ENCODE data around the gene SDSL.

The SDSL gene

GRCh38 chr12:113420996-113421595 lies 1.1 kb upstream of the SDSL start:
- DNase-seq (ENCODE audit: low read depth in 3 of 3), result no peak

DNA sequence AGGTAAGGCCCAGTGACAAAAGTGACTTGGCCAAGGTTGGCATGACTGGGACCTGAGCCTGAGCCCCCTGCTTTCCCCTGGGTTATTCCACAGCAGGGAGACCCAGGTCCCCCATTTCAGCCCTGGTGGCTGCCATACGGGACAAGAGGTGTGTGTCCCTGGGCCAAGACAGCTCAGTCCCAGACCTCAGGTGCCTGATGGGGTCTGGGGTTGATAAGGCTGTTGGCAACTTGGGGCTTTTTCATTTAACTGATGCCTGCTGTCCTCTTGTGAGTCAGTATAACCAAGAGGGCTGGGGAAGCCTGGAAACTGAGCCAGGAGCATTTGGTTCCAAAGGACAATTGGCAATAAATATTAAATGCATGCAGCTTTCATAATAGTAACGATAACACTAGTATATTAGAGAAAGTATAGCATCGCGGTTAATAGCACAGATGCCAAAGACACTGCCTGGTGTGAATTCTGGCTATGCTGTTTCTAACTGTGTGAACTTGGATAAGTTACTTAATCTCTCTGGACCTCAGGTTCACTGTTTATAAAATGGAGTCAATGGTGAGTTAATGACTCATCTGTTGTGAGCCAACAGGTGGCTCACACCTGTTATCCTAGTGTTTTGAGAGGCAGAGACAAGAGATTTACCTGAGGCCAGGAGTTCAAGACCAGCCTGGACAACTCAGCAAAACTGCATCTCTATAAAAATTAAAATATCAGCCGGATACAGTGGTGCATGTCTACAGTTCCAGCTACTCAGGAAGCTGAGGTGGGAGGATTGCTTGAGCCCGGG lies 898 bp downstream of the SDSL start:
- DNase-seq (ENCODE audit: low read depth in 3 of 3), result no peak

- DNase-seq (ENCODE audit: low read depth in 3 of 3), result no peak
Measured at GRCh38 chr12:113424456-113424855, 2.3 kb downstream of the SDSL start.

DNA sequence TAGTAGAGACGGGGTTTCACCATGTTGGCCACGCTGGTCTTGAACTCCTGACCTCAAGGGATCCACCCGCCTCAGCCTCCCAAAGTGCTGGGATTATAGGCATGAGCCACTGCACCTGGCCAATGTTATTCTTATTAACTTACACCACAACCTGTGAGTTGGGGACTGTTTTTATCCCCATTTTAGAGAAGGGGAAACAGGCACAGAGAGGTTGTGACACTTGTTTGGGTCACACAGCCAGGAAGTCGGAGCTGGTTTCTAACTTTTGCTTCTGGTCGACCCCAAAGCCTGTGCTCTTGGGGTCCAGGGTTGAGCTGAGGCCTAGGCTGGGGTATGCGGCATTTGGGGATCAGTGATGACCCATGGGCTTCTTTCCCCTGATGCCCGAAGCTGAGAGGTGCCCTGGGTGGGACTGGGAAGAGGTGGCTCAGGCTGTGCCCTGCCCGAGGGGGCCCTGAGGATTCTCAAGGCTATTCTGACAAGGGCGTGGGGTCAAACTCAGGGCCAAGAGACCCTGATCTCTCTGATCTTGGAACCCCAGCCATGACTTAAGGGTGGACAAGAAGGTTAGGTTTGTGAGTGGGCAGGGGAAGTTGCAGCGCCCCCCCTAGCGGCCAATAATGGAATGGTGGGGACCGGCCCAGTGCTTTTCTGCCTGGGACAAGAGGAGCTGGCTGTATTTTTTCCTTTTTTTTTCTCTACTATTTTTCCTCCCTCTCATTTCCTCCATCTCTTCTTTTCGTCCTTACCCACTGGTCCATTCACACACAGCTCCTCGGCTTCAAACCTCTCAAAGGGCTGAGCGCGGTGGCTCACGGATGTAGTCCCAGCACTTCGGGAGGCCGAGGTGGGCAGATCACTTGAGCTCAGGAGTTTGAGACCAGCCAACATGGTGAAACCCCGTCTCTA lies 3.0 kb downstream of the SDSL start:
- peak; percentile 21 to 60 (median 38) for DNase-seq (ENCODE audit: low read depth in 3 of 3)

- no peak for DNase-seq (ENCODE audit: low read depth in 3 of 3)
Measured at GRCh38 chr12:113425960-113426453, 3.8 kb downstream of the SDSL start.

- no peak for DNase-seq (ENCODE audit: low read depth in 3 of 3)
Measured at GRCh38 chr12:113427882-113428281, 5.7 kb downstream of the SDSL start.

DNA sequence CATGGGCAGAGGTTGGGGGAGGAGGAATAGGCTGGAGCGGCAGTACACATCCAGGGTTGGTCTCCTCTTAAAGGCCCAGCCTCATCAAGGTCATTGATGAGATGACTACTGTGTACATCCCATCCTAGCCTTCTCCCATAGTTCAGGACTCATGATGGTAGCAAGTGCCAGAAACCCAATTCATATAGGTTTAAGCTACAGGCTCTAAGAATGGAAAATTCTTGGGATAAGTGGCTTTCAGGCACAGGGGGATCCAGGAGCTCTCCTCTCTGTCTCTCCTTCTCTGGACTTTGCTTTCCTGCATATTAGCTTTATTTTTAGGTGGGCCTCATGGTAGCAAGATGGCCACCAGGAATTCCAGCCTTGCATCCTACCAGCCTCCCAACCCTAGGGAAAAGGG lies 6.3 kb downstream of the SDSL start:
- DNase-seq (ENCODE audit: low read depth in 3 of 3), result no peak

GRCh38 chr12:113432986-113433385 lies 10.8 kb downstream of the SDSL start:
- no peak for DNase-seq (ENCODE audit: low read depth in 3 of 3)

DNA sequence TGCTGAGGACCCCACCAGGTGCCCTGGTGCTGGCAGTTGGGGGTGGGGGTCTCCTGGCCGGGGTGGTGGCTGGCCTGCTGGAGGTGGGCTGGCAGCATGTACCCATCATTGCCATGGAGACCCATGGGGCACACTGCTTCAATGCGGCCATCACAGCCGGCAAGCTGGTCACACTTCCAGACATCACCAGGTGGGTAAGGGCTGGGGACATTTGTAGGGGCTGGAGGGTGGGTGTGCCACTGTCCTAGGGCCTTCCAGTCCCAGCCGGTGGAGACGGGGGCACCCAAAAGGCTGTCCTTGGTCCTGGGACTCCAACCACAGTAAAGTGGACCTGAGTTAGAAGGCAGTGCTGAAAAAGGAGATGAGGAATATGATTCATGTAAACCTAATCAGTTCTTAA lies 13.2 kb downstream of the SDSL start:
- no peak for DNase-seq (ENCODE audit: low read depth in 3 of 3)

- DNase-seq (ENCODE audit: low read depth in 3 of 3), result no peak
Measured at GRCh38 chr12:113436586-113436985, 14.4 kb downstream of the SDSL start.

- DNase-seq (ENCODE audit: low read depth in 3 of 3), result no peak
Measured at GRCh38 chr12:113436993-113437728, 15.0 kb downstream of the SDSL start.

DNA sequence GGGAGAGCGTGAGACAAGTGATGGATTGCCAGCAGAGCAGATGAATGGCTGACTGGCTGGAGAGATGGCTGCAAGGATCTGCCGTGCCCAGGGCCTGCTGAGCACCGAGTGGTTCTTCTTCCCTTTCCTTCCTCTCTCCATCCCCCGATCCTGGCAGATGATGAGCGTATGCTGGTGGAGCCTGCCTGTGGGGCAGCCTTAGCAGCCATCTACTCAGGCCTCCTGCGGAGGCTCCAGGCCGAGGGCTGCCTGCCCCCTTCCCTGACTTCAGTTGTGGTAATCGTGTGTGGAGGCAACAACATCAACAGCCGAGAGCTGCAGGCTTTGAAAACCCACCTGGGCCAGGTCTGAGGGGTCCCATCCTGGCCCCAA lies 15.5 kb downstream of the SDSL start:
- DNase-seq (ENCODE audit: low read depth in 3 of 3), result no peak

GRCh38 chr12:113438523-113439300 lies 16.5 kb downstream of the SDSL start:
- no peak for DNase-seq (ENCODE audit: low read depth in 3 of 3)

- no peak for DNase-seq (ENCODE audit: low read depth in 3 of 3)
Measured at GRCh38 chr12:113439301-113439597, 17.1 kb downstream of the SDSL start.

DNA sequence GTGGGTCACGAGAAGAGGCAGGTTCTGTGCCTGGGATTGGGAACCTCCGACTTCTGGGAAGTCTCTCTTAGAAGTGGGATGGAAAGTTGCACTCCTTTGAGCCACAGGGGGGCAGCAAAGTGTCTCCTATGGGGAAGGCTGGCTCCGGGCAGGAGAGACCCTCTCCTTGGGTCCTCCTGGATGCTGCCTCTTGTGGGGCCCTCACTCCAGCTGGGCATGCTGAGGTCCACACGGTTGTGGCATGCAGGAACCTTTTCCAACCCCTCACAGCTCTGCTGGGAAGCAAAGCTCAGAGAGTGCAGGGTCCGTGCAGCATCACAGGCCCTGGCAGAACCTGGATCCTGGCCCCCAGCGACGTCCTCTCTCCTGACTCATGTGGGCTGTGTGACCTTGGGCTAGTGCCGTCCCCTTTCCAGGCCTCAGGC lies 17.4 kb downstream of the SDSL start:
- DNase-seq (ENCODE audit: low read depth in 3 of 3), result no peak

DNA sequence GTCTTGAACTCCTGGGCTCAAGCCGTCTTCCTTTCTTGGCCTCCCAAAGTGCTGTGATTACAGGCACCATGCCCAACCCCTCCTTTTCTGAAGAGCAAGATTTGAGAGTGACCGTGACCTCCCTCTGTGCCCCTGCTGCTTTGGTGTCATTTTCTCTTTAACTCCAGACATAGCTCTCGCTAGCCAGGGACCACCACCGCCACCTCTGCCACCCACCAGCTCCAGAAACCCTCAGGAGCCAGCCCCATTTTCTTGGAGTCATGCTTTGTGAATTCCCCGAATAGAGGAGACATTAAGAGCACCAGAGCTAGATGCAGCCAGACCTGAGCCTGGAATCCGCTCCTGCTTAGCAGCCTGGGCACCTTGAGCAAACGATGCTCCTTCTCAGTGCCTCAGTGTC lies 18.2 kb downstream of the SDSL start:
- DNase-seq (ENCODE audit: low read depth in 3 of 3), result no peak

DNA sequence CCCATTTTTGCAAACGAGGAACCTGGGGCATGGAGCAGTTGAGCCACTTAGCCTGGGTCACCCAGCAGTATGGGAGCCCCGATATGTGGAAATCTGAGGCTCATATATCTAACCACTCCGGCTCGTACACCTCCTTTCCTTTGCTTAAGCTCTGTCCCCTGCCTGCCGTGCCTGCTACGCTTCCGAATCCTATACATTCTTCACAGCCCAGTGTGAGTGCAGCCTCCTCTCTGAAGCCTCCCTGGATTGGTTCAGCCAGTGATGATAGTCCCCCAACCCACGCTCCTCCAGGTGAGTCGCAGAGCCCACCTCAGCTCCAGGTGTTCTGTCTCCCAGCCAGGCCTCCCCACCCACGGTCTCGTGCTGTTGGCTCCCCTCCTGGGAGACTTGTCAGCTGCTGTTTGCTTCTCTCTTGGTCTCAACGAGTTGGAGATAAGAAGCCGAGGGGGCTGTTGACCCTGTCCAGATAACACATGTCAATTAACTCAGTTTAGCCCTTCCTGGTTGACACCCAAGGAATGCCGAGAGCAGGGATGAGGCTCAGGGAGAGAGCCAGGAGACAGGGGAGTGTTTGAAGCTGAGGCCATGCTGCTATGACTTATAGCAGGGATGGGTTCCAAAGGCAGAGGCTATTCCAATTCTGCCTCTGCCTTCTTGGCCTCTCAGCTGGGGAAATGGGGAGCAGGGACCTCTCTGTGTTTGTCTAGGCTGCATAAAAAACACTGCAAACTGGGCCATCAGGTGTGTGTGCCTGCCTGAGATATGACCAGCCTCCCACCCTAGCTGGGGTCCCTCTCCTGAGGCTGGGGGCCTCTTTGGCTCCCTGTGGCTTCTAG lies 19.0 kb downstream of the SDSL start:
- DNase-seq (ENCODE audit: low read depth in 3 of 3), result no peak

DNA sequence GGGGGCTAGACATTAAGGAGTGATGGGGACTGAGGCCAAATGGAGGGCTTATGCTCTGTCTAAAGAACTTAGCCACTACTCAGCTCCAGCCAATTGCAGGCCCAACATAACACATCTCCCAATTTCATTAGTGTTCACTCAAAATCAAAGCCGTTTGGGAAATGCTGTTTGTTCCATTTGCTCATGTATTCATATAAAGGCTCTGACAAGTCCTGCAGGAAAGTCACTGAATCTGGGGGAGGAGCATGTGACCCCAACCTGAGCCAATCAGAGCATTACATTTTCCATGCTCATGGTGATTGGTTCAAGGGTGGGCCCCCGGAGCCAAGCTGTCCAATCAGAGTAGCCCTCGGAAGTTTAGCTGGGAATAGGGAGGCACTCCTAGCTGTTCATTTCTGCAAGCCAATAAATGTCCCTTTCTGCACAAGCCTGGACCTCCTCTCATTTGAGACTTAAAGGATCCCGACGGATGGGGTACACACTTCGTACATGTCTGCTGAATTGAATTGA lies 20.9 kb downstream of the SDSL start:
- no peak for DNase-seq (ENCODE audit: low read depth in 3 of 3)

DNA sequence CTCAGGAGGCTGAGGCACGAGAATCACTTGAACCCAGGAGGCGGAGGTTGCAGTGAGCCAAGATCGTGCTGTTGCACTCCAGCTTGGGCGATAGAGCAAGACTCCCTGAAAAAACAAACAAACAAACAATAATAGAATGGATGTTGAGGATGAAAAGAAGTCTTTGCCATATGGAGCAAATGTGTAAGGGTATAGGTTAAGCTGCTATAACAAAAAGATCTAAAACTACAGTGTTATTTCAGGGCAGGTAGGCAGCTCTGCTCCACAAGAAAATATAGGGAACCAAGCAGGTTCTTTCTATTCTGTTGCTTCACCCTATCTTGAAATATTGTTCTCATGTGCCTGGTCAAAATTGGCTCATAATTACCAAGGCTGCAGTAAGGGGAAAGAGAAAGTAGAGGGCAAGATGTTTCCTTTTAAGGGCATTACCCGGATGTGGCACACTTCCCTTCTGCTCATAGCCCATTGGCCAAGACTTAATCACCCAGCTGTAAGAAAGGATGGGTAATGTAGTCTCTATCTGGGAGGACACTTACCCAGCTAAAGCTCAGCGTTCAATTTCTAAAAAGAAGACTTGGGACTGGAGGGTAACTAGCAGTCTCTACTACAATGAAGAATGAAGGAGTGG lies 23.5 kb downstream of the SDSL start:
- DNase-seq (ENCODE audit: low read depth in 3 of 3), result no peak

GRCh38 chr12:113448873-113449272 lies 26.7 kb downstream of the SDSL start:
- DNase-seq (ENCODE audit: low read depth in 3 of 3), result no peak
